C4-2B (cell line): ENCODE data around the gene SH3GLB2.

Experiments used
- H3K27ac ChIP-seq: fragments of 450-650 bp; 2 replicates; pipeline ENCODE4 v1.5.1; 2017
- CTCF ChIP-seq: fragments of 450-650 bp; conservative IDR thresholded peaks from 2 replicates; pipeline ENCODE4 v1.5.1; 2017; ENCODE audit warnings: mild to moderate bottlenecking
- ZFX ChIP-seq: fragments of 450-650 bp; IDR thresholded peaks from 2 replicates; pipeline ENCODE4 v1.6.1; 2017

SH3GLB2 gene

DNA sequence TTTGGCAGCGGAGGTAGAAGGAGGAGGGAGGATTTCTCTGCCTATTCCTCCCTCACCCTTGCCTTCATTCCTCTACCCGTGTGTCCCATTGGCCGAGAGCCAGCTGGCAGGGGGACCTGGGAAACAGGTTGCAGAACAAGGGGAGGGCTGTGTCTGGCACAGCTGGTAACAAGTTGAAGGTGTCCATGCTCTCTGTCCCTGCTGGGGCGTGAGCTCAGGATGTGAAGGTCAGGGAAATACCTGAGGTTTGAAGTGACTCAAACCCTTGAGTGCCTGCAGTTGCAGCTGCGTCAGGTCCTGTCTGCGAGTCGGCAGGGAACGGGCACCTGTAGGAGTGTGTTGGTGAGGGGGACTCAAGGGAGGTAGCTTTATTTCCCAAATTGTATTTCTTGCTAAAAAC, 24.5 kb upstream of the SH3GLB2 start:
- no peak for TF ChIP-seq CTCF
- no peak for TF ChIP-seq ZFX
- peak overlapping the region; percentile 20 for H3K27ac ChIP-seq

GRCh38 chr9:129042016-129042415, 13.9 kb upstream of the SH3GLB2 start:
- TF ChIP-seq ZFX (no peak), CTCF (no peak)
- H3K27ac ChIP-seq = no peak overlapping the region

GRCh38 chr9:129040113-129040643, 12.0 kb upstream of the SH3GLB2 start:
- no peak for TF ChIP-seq ZFX
- TF ChIP-seq CTCF = no peak
- H3K27ac ChIP-seq = no peak overlapping the region

GRCh38 chr9:129038109-129038852, 10.2 kb upstream of the SH3GLB2 start:
- TF ChIP-seq ZFX = no peak
- no peak for TF ChIP-seq CTCF
- H3K27ac ChIP-seq = no peak overlapping the region

DNA sequence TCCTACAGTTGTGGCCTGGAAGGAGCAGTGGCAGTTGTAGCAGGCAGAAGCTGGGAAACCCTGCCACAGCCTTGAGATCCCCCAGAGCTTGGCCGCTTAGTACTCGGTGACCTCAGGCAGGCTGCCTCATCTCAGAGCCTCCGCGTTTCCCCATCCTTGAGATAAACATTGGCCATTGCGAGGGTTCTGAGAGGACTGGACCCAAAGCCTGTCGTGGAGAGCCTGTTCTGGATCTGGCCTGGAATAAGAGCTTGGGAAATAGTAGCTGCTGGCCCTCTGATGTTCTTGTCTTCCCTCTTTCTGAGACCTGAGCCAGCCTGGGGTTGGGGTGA, 9.6 kb upstream of the SH3GLB2 start:
- TF ChIP-seq CTCF (no peak), ZFX (no peak)

GRCh38 chr9:129036923-129037766, 9.0 kb upstream of the SH3GLB2 start:
- peak overlapping the region; percentile 77 for H3K27ac ChIP-seq
- TF ChIP-seq ZFX (no peak; the same call in 1 of the 2 replicates), CTCF (no peak)

More for the DNA sequence above, 9.6 kb upstream of the SH3GLB2 start:
- H3K27ac ChIP-seq = peak overlapping the region; percentile 77
